Karpas-422 (cell line): ENCODE results near the gene XPO6. TPM values are rescaled to one million over a fixed set of nuclear protein-coding genes. Genes with fewer than 3 reads are reported as not detected.
"Not testable (repeated sequence)": the region's sequence is repeated elsewhere in the genome, so short reads cannot be mapped to it uniquely, and the experiment has no call there.

Experiments used
- DNase-seq: peaks from one replicate; pipeline ENCODE4 v3.0.0-alpha.2; 2015
- H2AFZ ChIP-seq: fragments of 200-600 bp; sonication (generic); 2 replicates; pipeline ENCODE4 v1.6.1; 2014; ENCODE audit warnings: antibody characterized with exemption, low read length, mixed read lengths
- H3K27ac ChIP-seq: fragments of 200-600 bp; sonication (generic); 2 replicates; pipeline ENCODE4 v1.5.1; 2014; ENCODE audit warnings: mild to moderate bottlenecking, low read length, moderate library complexity
- H3K27me3 ChIP-seq: fragments of 200-600 bp; sonication (generic); 2 replicates; pipeline ENCODE4 v1.6.1; 2014; ENCODE audit warnings: low read length, mixed read lengths
- H3K36me3 ChIP-seq: fragments of 200-600 bp; sonication (generic); 2 replicates; pipeline ENCODE4 v1.6.1; 2014; ENCODE audit warnings: low read length, mixed read lengths; ENCODE audit not compliant: insufficient read depth
- H3K4me1 ChIP-seq: fragments of 200-600 bp; sonication (generic); 2 replicates; pipeline ENCODE4 v1.6.1; 2014; ENCODE audit warnings: mild to moderate bottlenecking, low read length, mixed read lengths
- H3K4me2 ChIP-seq: fragments of 200-600 bp; sonication (generic); 2 replicates; pipeline ENCODE4 v1.6.1; 2014; ENCODE audit warnings: low read length, low read depth, mild to moderate bottlenecking; ENCODE audit not compliant: poor library complexity, severe bottlenecking
- H3K4me3 ChIP-seq: fragments of 200-600 bp; sonication (generic); 2 replicates; pipeline ENCODE4 v1.5.1; 2014; ENCODE audit warnings: mild to moderate bottlenecking, antibody characterized with exemption, low read length, mixed read lengths
- H3K79me2 ChIP-seq: fragments of 200-600 bp; sonication (generic); 2 replicates; pipeline ENCODE4 v1.6.1; 2014; ENCODE audit warnings: mild to moderate bottlenecking, low read length, mixed read lengths
- H3K9ac ChIP-seq: fragments of 200-600 bp; sonication (generic); 2 replicates; pipeline ENCODE4 v1.6.0; 2014; ENCODE audit warnings: low read length
- H3K9me2 ChIP-seq: fragments of 200-600 bp; sonication (generic), shearing (Covaris generic); replicated peaks from 2 replicates; pipeline ENCODE4 v1.6.0; 2014; ENCODE audit warnings: mild to moderate bottlenecking, low read length, moderate library complexity; ENCODE audit not compliant: insufficient read depth
- H3K9me3 ChIP-seq: fragments of 300-700, 200-600 bp; sonication (generic); 2 replicates; pipeline ENCODE4 v1.6.1; 2014; ENCODE audit warnings: low read length, mixed read lengths
- H4K20me1 ChIP-seq: fragments of 200-600 bp; sonication (generic); 2 replicates; pipeline ENCODE4 v1.6.1; 2014; ENCODE audit warnings: mild to moderate bottlenecking, antibody characterized with exemption, low read length, low read depth; ENCODE audit not compliant: insufficient read depth
- total RNA-seq: library from RNA; depleted of rRNA; stranded (reverse); fragments of >200 nt; shearing (Covaris generic); gene quantifications from 2 replicates; pipeline ENCODE4 v1.2.3, GENCODE V29; 2014; ENCODE audit warnings: low replicate concordance

Gene XPO6
- total RNA-seq, 1 experiment from 2014 or later = 136 TPM

- Histone ChIP-seq H3K9ac (no peak overlapping the region), H3K4me3 (no peak overlapping the region), H2AFZ (no peak overlapping the region), H3K9me3 (no peaks in the 10 kb centered on the region), H3K36me3 (no peaks in the 10 kb centered on the region), H3K4me2 (no peak overlapping the region), H3K27me3 (no peaks in the 10 kb centered on the region), H3K27ac (no peak overlapping the region), H3K4me1 (no peaks in the 10 kb centered on the region), H3K9me2 (no peaks in the 10 kb centered on the region), H4K20me1 (no peaks in the 10 kb centered on the region), H3K79me2 (no peaks in the 10 kb centered on the region)
- DNase-seq = no peak
Measured at GRCh38 chr16:28250999-28251398, 39.2 kb upstream of the XPO6 start.

GRCh38 chr16:28249483-28249882, 37.7 kb upstream of the XPO6 start:
- H4K20me1 ChIP-seq, H3K9ac ChIP-seq, H3K79me2 ChIP-seq, H3K4me2 ChIP-seq, H3K4me1 ChIP-seq, H3K36me3 ChIP-seq, H2AFZ ChIP-seq, H3K9me2 ChIP-seq, DNase-seq, H3K9me3 ChIP-seq, H3K27ac ChIP-seq, H3K27me3 ChIP-seq, H3K4me3 ChIP-seq: not testable (repeated sequence)

DNA sequence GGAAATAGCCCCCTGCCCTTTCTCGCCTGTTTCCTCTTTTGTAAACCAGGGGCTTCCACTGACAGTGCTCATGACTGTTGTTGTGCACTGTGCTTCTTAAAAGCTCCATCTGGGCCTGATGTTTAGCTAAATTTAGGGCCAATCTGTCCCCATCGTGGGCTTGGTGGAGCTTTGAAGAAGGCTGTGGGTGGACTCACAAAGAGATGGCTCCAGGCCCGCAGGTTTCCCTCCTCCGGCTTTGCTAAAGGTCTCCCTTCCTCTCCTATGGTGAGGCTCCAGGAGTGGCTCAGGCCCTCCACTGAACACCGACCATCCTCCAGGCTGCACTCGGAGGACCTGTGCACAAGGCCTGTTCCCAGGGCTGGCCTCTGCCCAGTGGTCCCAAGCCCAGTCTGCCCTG, 30.2 kb upstream of the XPO6 start:
- Histone ChIP-seq H3K9ac (no peak overlapping the region), H3K9me2 (no peaks in the 10 kb centered on the region), H3K27ac (no peak overlapping the region), H3K4me1 (no peaks in the 10 kb centered on the region), H3K4me2 (no peak overlapping the region), H3K27me3 (no peaks in the 10 kb centered on the region), H3K9me3 (peaks cover 3% of the 10 kb centered on the region; the same call in 1 of the 2 replicates), H3K79me2 (no peaks in the 10 kb centered on the region), H4K20me1 (no peaks in the 10 kb centered on the region), H3K36me3 (no peaks in the 10 kb centered on the region), H3K4me3 (no peak overlapping the region), H2AFZ (no peak overlapping the region)
- DNase-seq = no peak

DNA sequence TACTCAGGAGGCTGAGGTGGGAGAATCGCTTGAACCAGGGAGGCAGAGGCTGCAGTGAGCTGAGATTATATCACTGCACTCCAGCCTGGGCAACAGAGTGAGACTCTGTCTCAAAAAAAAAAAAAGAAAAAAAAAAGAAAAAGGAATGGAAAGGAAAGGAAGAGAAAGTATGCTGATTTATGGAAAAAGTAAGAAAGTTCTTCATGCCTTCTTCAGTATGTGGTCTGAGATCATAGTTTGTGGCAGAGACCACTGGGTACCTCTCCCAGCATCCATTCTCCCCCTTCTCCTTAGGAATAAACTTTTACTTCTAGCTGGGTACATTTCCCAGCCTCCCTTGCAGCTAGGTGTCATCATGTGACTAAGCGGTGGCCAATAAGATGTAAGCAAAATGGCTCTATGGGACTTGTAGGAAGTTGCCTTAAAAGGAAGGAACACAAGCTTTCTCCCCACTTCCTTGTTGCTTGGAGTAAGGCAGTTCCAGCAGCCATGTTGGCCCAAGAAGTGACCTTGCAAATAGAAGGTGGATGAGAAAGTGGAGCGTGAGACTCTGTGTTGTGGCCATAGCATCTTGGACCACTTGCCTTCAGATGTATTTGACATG, 26.1 kb upstream of the XPO6 start:
- no peaks in the 10 kb centered on the region for H3K9me2 ChIP-seq
- no peak overlapping the region for H3K27ac ChIP-seq
- no peaks in the 10 kb centered on the region for H3K27me3 ChIP-seq
- H4K20me1 ChIP-seq = no peaks in the 10 kb centered on the region
- no peak overlapping the region for H3K9ac ChIP-seq
- no peak overlapping the region for H3K4me3 ChIP-seq
- H3K9me3 ChIP-seq = peaks cover 3% of the 10 kb centered on the region; the same call in 1 of the 2 replicates
- DNase-seq = peak; percentile 61
- no peak overlapping the region for H3K4me2 ChIP-seq
- H3K36me3 ChIP-seq = no peaks in the 10 kb centered on the region
- H3K4me1 ChIP-seq = no peaks in the 10 kb centered on the region
- no peaks in the 10 kb centered on the region for H3K79me2 ChIP-seq
- no peak overlapping the region for H2AFZ ChIP-seq

GRCh38 chr16:28231763-28232162, 20.0 kb upstream of the XPO6 start:
- H3K27me3 ChIP-seq = no peaks in the 10 kb centered on the region
- H3K79me2 ChIP-seq = no peaks in the 10 kb centered on the region

GRCh38 chr16:28223909-28224308, 12.1 kb upstream of the XPO6 start:
- H3K9me2 ChIP-seq, H3K4me2 ChIP-seq, H3K27me3 ChIP-seq, H2AFZ ChIP-seq, H3K4me1 ChIP-seq, H3K36me3 ChIP-seq, H4K20me1 ChIP-seq, H3K4me3 ChIP-seq, DNase-seq, H3K9me3 ChIP-seq, H3K79me2 ChIP-seq, H3K9ac ChIP-seq, H3K27ac ChIP-seq: not testable (repeated sequence)

More at GRCh38 chr16:28231763-28232162, 20.0 kb upstream of the XPO6 start:
- H3K4me1 ChIP-seq = no peaks in the 10 kb centered on the region
- no peaks in the 10 kb centered on the region for H3K9me2 ChIP-seq
- no peak overlapping the region for H3K9ac ChIP-seq
- H3K36me3 ChIP-seq = no peaks in the 10 kb centered on the region
- no peaks in the 10 kb centered on the region for H3K9me3 ChIP-seq
- H3K4me2 ChIP-seq = no peak overlapping the region
- no peaks in the 10 kb centered on the region for H4K20me1 ChIP-seq
- no peak for DNase-seq
- H2AFZ ChIP-seq = no peak overlapping the region
- no peak overlapping the region for H3K27ac ChIP-seq
- no peak overlapping the region for H3K4me3 ChIP-seq

- H3K9me3 ChIP-seq, H3K79me2 ChIP-seq, H3K27me3 ChIP-seq, H3K27ac ChIP-seq, H3K9me2 ChIP-seq, H3K4me2 ChIP-seq, H3K9ac ChIP-seq, H3K36me3 ChIP-seq, DNase-seq, H3K4me1 ChIP-seq, H4K20me1 ChIP-seq, H3K4me3 ChIP-seq, H2AFZ ChIP-seq: not testable (repeated sequence)
Measured at GRCh38 chr16:28219777-28220176, 8.0 kb upstream of the XPO6 start.

- H3K9me3 ChIP-seq = no peaks in the 10 kb centered on the region
Measured at GRCh38 chr16:28219282-28219681, 7.5 kb upstream of the XPO6 start.

GRCh38 chr16:28218109-28218508, 6.3 kb upstream of the XPO6 start:
- H3K27me3 ChIP-seq = no peaks in the 10 kb centered on the region
- no peak overlapping the region for H3K4me2 ChIP-seq
- no peaks in the 10 kb centered on the region for H3K9me3 ChIP-seq
- H3K36me3 ChIP-seq = no peaks in the 10 kb centered on the region
- DNase-seq = peak; percentile 77
- H3K27ac ChIP-seq = no peak overlapping the region
- H3K79me2 ChIP-seq = no peaks in the 10 kb centered on the region
- H2AFZ ChIP-seq = no peak overlapping the region
- no peak overlapping the region for H3K9ac ChIP-seq
- H3K9me2 ChIP-seq = no peaks in the 10 kb centered on the region
- H3K4me3 ChIP-seq = no peak overlapping the region
- H4K20me1 ChIP-seq = no peaks in the 10 kb centered on the region
- H3K4me1 ChIP-seq = peaks cover 7% of the 10 kb centered on the region

More at GRCh38 chr16:28219282-28219681, 7.5 kb upstream of the XPO6 start:
- Histone ChIP-seq H3K4me1 (no peaks in the 10 kb centered on the region), H3K27me3 (no peaks in the 10 kb centered on the region), H2AFZ (no peak overlapping the region), H3K79me2 (no peaks in the 10 kb centered on the region), H3K9ac (no peak overlapping the region), H4K20me1 (no peaks in the 10 kb centered on the region), H3K36me3 (no peaks in the 10 kb centered on the region), H3K4me3 (no peak overlapping the region), H3K9me2 (no peaks in the 10 kb centered on the region), H3K4me2 (no peak overlapping the region), H3K27ac (no peak overlapping the region)
- no peak for DNase-seq
